B cell (primary cell): ENCODE results near the gene KIF2A. TPM values are rescaled to one million over a fixed set of nuclear protein-coding genes. Genes with fewer than 3 reads are reported as not detected.

ENCODE experiments used
- ATAC-seq: fragments of 200-7000 bp; cut with Tn5 transposase; one replicate; pipeline ENCODE4 v1.10.0; 2021; ENCODE audit warnings: low read depth, mild to moderate bottlenecking, moderate number of reproducible peaks, moderate library complexity
- CTCF ChIA-PET: fragments of 350-600 bp; sonication (Branson Sonifier 250); formaldehyde crosslinking; loops from one replicate; lab custom pipeline; 2021; ENCODE audit warnings: antibody characterized with exemption, inconsistent platforms; lab: Charles Lee
- POLR2A ChIA-PET: fragments of 350-600 bp; sonication (Branson Sonifier 250); formaldehyde crosslinking; loops from one replicate; lab custom pipeline; 2021; ENCODE audit warnings: antibody characterized with exemption; lab: Charles Lee
- DNase-seq: peaks from one replicate; pipeline ENCODE4 v3.0.0; 2013
- H2AFZ ChIP-seq: 2 replicates; pipeline ENCODE4 v1.6.1; 2012; ENCODE audit warnings: mild to moderate bottlenecking, low read depth, low read length; ENCODE audit not compliant: insufficient read depth, poor library complexity, severe bottlenecking
- H3K27ac ChIP-seq, 2 donors: 1 replicate in 1 of 2; 2 replicates in 1 of 2; pipeline ENCODE4 v1.5.1; 2012 to 2013; ENCODE audit warnings: low read length in 2 of 2, mild to moderate bottlenecking in 2 of 2, moderate library complexity in 1 of 2
- H3K27me3 ChIP-seq, 4 experiments: fragments of 200-600 bp in 1 of 4; sonication (generic) in 1 of 4; replicated peaks in 1 of 4; 1 replicate in 2 of 4; 2 replicates in 2 of 4; pipeline versions ENCODE4 v1.6.1 to v1.7.0; 2013 to 2016; ENCODE audit warnings: low read length in 3 of 4, mild to moderate bottlenecking in 2 of 4, mixed read lengths in 1 of 4, moderate library complexity in 1 of 4; ENCODE audit not compliant: insufficient read depth in 4 of 4, control insufficient read depth in 3 of 4; ENCODE audit errors: control extremely low read depth in 1 of 4
- H3K36me3 ChIP-seq, 2 experiments: replicated peaks in 1 of 2; 1 replicate in 1 of 2; 2 replicates in 1 of 2; pipeline versions ENCODE4 v1.6.1 to v1.7.1; 2013; ENCODE audit warnings: low read length in 1 of 2; ENCODE audit not compliant: insufficient read depth in 2 of 2, control insufficient read depth in 1 of 2; ENCODE audit errors: control extremely low read depth in 1 of 2, extremely low read depth in 1 of 2
- H3K4me1 ChIP-seq, 2 donors: fragments of 200-600 bp in 1 of 2; sonication (generic) in 1 of 2; 1 replicate in 1 of 2; 2 replicates in 1 of 2; pipeline versions ENCODE4 v1.5.1 to v1.6.1; 2013 to 2017; ENCODE audit warnings: low read length in 2 of 2; ENCODE audit not compliant: control insufficient read depth in 2 of 2, insufficient read depth in 2 of 2
- H3K4me2 ChIP-seq: replicated peaks from 2 replicates; pipeline ENCODE3; 2012; ENCODE audit warnings: mild to moderate bottlenecking, low read depth, low read length; ENCODE audit not compliant: poor library complexity, severe bottlenecking
- H3K4me3 ChIP-seq, 5 experiments: fragments of 200-600 bp in 1 of 5; sonication (generic) in 1 of 5; 1 replicate in 3 of 5; 2 replicates in 2 of 5; pipeline versions ENCODE4 v1.5.1 to v1.7.0; 2011 to 2016; ENCODE audit warnings: low read length in 4 of 5, mild to moderate bottlenecking in 4 of 5, low read depth in 2 of 5, control low read depth in 1 of 5, moderate library complexity in 1 of 5; ENCODE audit not compliant: insufficient read depth in 1 of 5; ENCODE audit errors: control extremely low read depth in 1 of 5, extremely low read depth in 1 of 5
- H3K79me2 ChIP-seq: fragments of 200-600 bp; sonication (generic); one replicate; pipeline ENCODE4 v1.6.0; 2016; ENCODE audit warnings: low read length; ENCODE audit not compliant: control insufficient read depth, insufficient read depth
- H3K9ac ChIP-seq: fragments of 200-600 bp; sonication (generic); 2 replicates; pipeline ENCODE4 v1.6.1; 2017; ENCODE audit warnings: mild to moderate bottlenecking, low read length, moderate library complexity
- H3K9me3 ChIP-seq, 3 donors: one replicate each; pipeline versions ENCODE4 v1.6.1 to v1.7.1; 2013; ENCODE audit warnings: low read length in 2 of 3; ENCODE audit not compliant: control insufficient read depth in 2 of 3, insufficient read depth in 1 of 3; ENCODE audit errors: control extremely low read depth in 1 of 3
- H4K20me1 ChIP-seq: 2 replicates; pipeline ENCODE4 v1.6.0; 2012; ENCODE audit warnings: mild to moderate bottlenecking, low read length; ENCODE audit not compliant: insufficient read depth, control insufficient read depth, poor library complexity, severe bottlenecking
- H3K27ac Mint-ChIP-seq: one replicate; pipeline ENCODE4 v1.8.0; 2021; ENCODE audit warnings: mixed read lengths
- H3K27me3 Mint-ChIP-seq: one replicate; pipeline ENCODE4 v1.8.0; 2021; ENCODE audit warnings: mixed read lengths
- H3K4me1 Mint-ChIP-seq: one replicate; pipeline ENCODE4 v1.8.0; 2021; ENCODE audit warnings: mixed read lengths
- H3K4me3 Mint-ChIP-seq: one replicate; pipeline ENCODE4 v1.8.0; 2021; ENCODE audit warnings: mixed read lengths
- H3K9me3 Mint-ChIP-seq: one replicate; pipeline ENCODE4 v1.8.0; 2022; ENCODE audit warnings: mixed read lengths; ENCODE audit not compliant: insufficient read depth
- EZH2 ChIP-seq: IDR thresholded peaks from 2 replicates; pipeline ENCODE4 v1.6.1; 2012; ENCODE audit warnings: borderline replicate concordance, low read depth, mild to moderate bottlenecking, moderate library complexity, low read length; ENCODE audit not compliant: insufficient read depth, poor library complexity, severe bottlenecking
- WGBS: methylation state at CpG from one replicate; pipeline ENCODE4 v1.1.5; 2013; ENCODE audit warnings: missing lambda C conversion rate; ENCODE audit not compliant: insufficient coverage; 5-methylcytosine and 5-hydroxymethylcytosine counted together
- intact Hi-C: fragments of 100-400 bp; cut with micrococcal nuclease; formaldehyde crosslinking; loops from one replicate; pipeline ENCODE4 v1.10.0; 2022
- polyA plus RNA-seq: library from polyadenylated mRNA; depleted of rRNA; stranded (reverse); fragments of >200 nt; gene quantifications from 2 replicates; pipeline ENCODE4 v1.2.3, GENCODE V29; 2012
- total RNA-seq, 2 donors: library from RNA; stranded (reverse); fragments of 120-200 nt in 1 of 2; gene quantifications; 1 replicate in 1 of 2; 2 replicates in 1 of 2; pipeline versions ENCODE4 v1.2.3 to v1.2.4, GENCODE V29; 2013 to 2022
- TF ChIP-seq, protein P1 (sequence below): fragments of 200-600 bp; IDR thresholded peaks from one replicate; pipeline ENCODE4 v1.8.0; 2022; ENCODE audit warnings: antibody characterized with exemption, mild to moderate bottlenecking

Gene KIF2A
- total and polyA plus RNA-seq, 2 donors (not counting 1 experiment from before 2014, with no cell fraction given), result 12.9 to 59.0 TPM

- no peak overlapping the region for H3K4me3 Mint-ChIP-seq
- ATAC-seq (no peak), DNase-seq (no peak)
- Histone ChIP-seq H3K4me3 (no peak overlapping the region), H3K9ac (no peak overlapping the region), H3K9me3 (no peaks in the 10 kb centered on the region), H3K27me3 (no peaks in the 10 kb centered on the region), H3K4me2 (no peak overlapping the region), H2AFZ (no peak overlapping the region), H3K27ac (no peak overlapping the region), H3K4me1 (no peaks in the 10 kb centered on the region), H3K36me3 (peaks cover 5 to 24% of the 10 kb centered on the region in 2 experiments), H3K79me2 (no peaks in the 10 kb centered on the region), H4K20me1 (no peaks in the 10 kb centered on the region)
- H3K27ac Mint-ChIP-seq, result no peak overlapping the region
- H3K9me3 Mint-ChIP-seq, result no peaks in the 10 kb centered on the region
- CTCF ChIA-PET, result no interaction called here
- no peaks in the 10 kb centered on the region for H3K27me3 Mint-ChIP-seq
- POLR2A ChIA-PET, result no interaction called here
- TF ChIP-seq, protein P1, sequence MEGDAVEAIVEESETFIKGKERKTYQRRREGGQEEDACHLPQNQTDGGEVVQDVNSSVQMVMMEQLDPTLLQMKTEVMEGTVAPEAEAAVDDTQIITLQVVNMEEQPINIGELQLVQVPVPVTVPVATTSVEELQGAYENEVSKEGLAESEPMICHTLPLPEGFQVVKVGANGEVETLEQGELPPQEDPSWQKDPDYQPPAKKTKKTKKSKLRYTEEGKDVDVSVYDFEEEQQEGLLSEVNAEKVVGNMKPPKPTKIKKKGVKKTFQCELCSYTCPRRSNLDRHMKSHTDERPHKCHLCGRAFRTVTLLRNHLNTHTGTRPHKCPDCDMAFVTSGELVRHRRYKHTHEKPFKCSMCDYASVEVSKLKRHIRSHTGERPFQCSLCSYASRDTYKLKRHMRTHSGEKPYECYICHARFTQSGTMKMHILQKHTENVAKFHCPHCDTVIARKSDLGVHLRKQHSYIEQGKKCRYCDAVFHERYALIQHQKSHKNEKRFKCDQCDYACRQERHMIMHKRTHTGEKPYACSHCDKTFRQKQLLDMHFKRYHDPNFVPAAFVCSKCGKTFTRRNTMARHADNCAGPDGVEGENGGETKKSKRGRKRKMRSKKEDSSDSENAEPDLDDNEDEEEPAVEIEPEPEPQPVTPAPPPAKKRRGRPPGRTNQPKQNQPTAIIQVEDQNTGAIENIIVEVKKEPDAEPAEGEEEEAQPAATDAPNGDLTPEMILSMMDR, result no peak
- TF ChIP-seq EZH2, result no peak
- H3K4me1 Mint-ChIP-seq, result no peaks in the 10 kb centered on the region
- no CpG with 5 or more reads among the region's 3 CpGs for WGBS
- intact Hi-C loops, result no loop called here
Measured at GRCh38 chr5:62372600-62372999, 66.6 kb downstream of the KIF2A start.

- WGBS, result no CpG with 5 or more reads among the region's 3 CpGs
- no peak overlapping the region for H3K9ac ChIP-seq
- DNase-seq (no peak), ATAC-seq (no peak)
- H3K4me1 ChIP-seq, result no peaks in the 10 kb centered on the region
- no peak overlapping the region for H3K4me3 ChIP-seq
- H3K4me2 ChIP-seq, result no peak overlapping the region
- no peak for TF ChIP-seq EZH2
- TF ChIP-seq, protein P1, result no peak
- no peaks in the 10 kb centered on the region for H3K79me2 ChIP-seq
- no peaks in the 10 kb centered on the region for H3K9me3 ChIP-seq
- Mint-ChIP-seq H3K9me3 (no peaks in the 10 kb centered on the region), H3K27me3 (no peaks in the 10 kb centered on the region), H3K4me3 (no peak overlapping the region), H3K4me1 (no peaks in the 10 kb centered on the region), H3K27ac (no peak overlapping the region)
- no peaks in the 10 kb centered on the region for H3K27me3 ChIP-seq
- no peaks in the 10 kb centered on the region for H4K20me1 ChIP-seq
- ChIA-PET CTCF (no interaction called here), POLR2A (no interaction called here)
- peaks cover 8 to 31% of the 10 kb centered on the region in 2 experiments for H3K36me3 ChIP-seq
- no peak overlapping the region for H2AFZ ChIP-seq
- H3K27ac ChIP-seq, result no peak overlapping the region
- intact Hi-C loops, result no loop called here
Measured at GRCh38 chr5:62373382-62373781, 67.4 kb downstream of the KIF2A start.
